HEK293T (cell line): ENCODE results near the gene FCGR2B.
"Not testable (repeated sequence)": the region's sequence is repeated elsewhere in the genome, so short reads cannot be mapped to it uniquely, and the experiment has no call there.

Experiments used
- BHLHE40 ChIP-seq: fragments of 450-650 bp; IDR thresholded peaks from 2 replicates; pipeline ENCODE4 v1.6.1; 2016; ENCODE audit warnings: mild to moderate bottlenecking, moderate library complexity, borderline replicate concordance
- ELF4 ChIP-seq: fragments of 450-650 bp; IDR thresholded peaks from 2 replicates; pipeline ENCODE4 v1.6.1; 2017; ENCODE audit warnings: antibody characterized with exemption
- FOXA1 ChIP-seq: fragments of 450-650 bp; IDR thresholded peaks from 2 replicates; pipeline ENCODE4 v1.6.1; 2016; ENCODE audit warnings: mild to moderate bottlenecking
- FOXK2 ChIP-seq: fragments of 450-650 bp; IDR thresholded peaks from 2 replicates; pipeline ENCODE4 v1.6.1; 2016; ENCODE audit warnings: mild to moderate bottlenecking
- FOXM1 ChIP-seq: fragments of 450-650 bp; IDR thresholded peaks from 2 replicates; pipeline ENCODE4 v1.6.1; 2017; ENCODE audit warnings: mild to moderate bottlenecking, borderline replicate concordance
- LEF1 ChIP-seq: fragments of 450-650 bp; IDR thresholded peaks from 2 replicates; pipeline ENCODE4 v1.6.1; 2017; ENCODE audit warnings: mild to moderate bottlenecking, borderline replicate concordance
- NFRKB ChIP-seq: fragments of 450-650 bp; IDR thresholded peaks from 2 replicates; pipeline ENCODE4 v1.6.1; 2016; ENCODE audit warnings: mild to moderate bottlenecking, moderate library complexity
- SP1 ChIP-seq: fragments of 450-650 bp; IDR thresholded peaks from 2 replicates; pipeline ENCODE4 v1.6.1; 2017
- SUZ12 ChIP-seq: fragments of 450-650 bp; IDR thresholded peaks from 2 replicates; pipeline ENCODE4 v1.6.1; 2016; ENCODE audit warnings: mild to moderate bottlenecking
- TARDBP ChIP-seq: fragments of 450-650 bp; IDR thresholded peaks from 2 replicates; pipeline ENCODE4 v1.6.1; 2016
- ZNF384 ChIP-seq: fragments of 450-650 bp; IDR thresholded peaks from 2 replicates; pipeline ENCODE4 v1.6.1; 2016
- TF ChIP-seq, protein P1 (sequence below): fragments of 450-650 bp; IDR thresholded peaks from 2 replicates; pipeline ENCODE4 v1.6.1; 2016

DNA sequence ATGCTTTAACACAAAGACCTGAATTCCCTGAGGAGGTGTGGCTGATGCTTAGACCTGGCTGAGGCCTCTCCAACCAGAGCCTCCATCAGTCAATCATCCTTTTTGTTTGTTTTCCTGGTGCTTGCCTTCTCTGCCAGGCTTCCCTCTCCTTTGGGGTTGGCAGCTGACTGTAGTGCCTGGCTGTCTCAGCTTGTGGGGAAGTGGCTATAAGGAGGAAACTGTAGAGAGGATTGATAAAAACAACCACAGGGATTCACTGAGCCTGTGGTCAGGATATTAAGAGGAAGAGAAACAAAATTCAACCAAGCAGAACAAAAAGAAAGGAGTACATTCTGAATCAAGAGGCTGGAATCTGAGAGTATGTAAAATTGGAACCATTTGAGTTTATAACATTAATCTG is 4.4 kb upstream of the FCGR2B start:
- TF ChIP-seq TARDBP, SUZ12, LEF1, ZNF384, FOXA1, FOXK2, FOXM1, ELF4, SP1, BHLHE40, NFRKB: not testable (repeated sequence)
- TF ChIP-seq, protein P1, sequence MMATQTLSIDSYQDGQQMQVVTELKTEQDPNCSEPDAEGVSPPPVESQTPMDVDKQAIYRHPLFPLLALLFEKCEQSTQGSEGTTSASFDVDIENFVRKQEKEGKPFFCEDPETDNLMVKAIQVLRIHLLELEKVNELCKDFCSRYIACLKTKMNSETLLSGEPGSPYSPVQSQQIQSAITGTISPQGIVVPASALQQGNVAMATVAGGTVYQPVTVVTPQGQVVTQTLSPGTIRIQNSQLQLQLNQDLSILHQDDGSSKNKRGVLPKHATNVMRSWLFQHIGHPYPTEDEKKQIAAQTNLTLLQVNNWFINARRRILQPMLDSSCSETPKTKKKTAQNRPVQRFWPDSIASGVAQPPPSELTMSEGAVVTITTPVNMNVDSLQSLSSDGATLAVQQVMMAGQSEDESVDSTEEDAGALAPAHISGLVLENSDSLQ: not testable (repeated sequence)
